ENCODE data around the gene GABRR1. TPM values are rescaled to one million over a fixed set of nuclear protein-coding genes. Genes with fewer than 3 reads are reported as not detected.

GABRR1 gene
- total RNA-seq, 4 donors from 2014 or later, result 0.14 TPM; not detected in 3

- 79 to 93% methylated on average over 4 to 9 of the region's 9 CpGs for WGBS, 2 donors (ENCODE audit: low coverage in 1 of 2)
- Histone ChIP-seq H3K4me1 (no peaks in the 10 kb centered on the region), H3K27ac (no peak overlapping the region), H3K9me3 (no peaks in the 10 kb centered on the region), H3K36me3 (no peaks in the 10 kb centered on the region), H3K4me3 (no peak overlapping the region), H3K27me3 (no peaks in the 10 kb centered on the region)
- DNase-seq, result no peak
- intact Hi-C loops (cut with DNase I; ENCODE audit: low total_unique reads), result no loop called here
- in situ Hi-C loops (cut with MboI; ENCODE audit: low pct_ligation_motif_present in 1 of 4, low pct_unique_long_range_greater_than_20kb in 1 of 4, low sequenced_read_pairs in 3 of 4), result no loop called here
- TF ChIP-seq POLR2A (IDR thresholded peaks at IDR 0.05) (no peak), POLR2AphosphoS5 (IDR thresholded peaks at IDR 0.05) (no peak), EP300 (IDR thresholded peaks at IDR 0.05; ENCODE audit: low read depth) (no peak), CTCF (IDR thresholded peaks at IDR 0.05) (no peak)
These were observed 32.8 kb downstream of the GABRR1 start for GRCh38 chr6:89184344-89184743.

- no peaks in the 10 kb centered on the region for H3K36me3 ChIP-seq
- H3K4me1 ChIP-seq, result no peaks in the 10 kb centered on the region
- intact Hi-C loops (cut with DNase I; ENCODE audit: low total_unique reads) (no loop called here), in situ Hi-C loops (cut with MboI; ENCODE audit: low pct_ligation_motif_present in 1 of 4, low pct_unique_long_range_greater_than_20kb in 1 of 4, low sequenced_read_pairs in 3 of 4) (no loop called here)
- WGBS, 2 donors (ENCODE audit: low coverage in 1 of 2), result 50 to 75% methylated on average over 2 of the region's 2 CpGs
- H3K27ac ChIP-seq, result no peak overlapping the region
- no peak for TF ChIP-seq POLR2A (IDR thresholded peaks at IDR 0.05)
- TF ChIP-seq CTCF (IDR thresholded peaks at IDR 0.05), result no peak
- H3K27me3 ChIP-seq, result no peaks in the 10 kb centered on the region
- H3K9me3 ChIP-seq, result no peaks in the 10 kb centered on the region
- DNase-seq, result no peak
- H3K4me3 ChIP-seq, result no peak overlapping the region
These were observed 33.9 kb downstream of the GABRR1 start for GRCh38 chr6:89183294-89183693.

- in situ Hi-C loops (cut with MboI; ENCODE audit: low pct_ligation_motif_present in 1 of 4, low pct_unique_long_range_greater_than_20kb in 1 of 4, low sequenced_read_pairs in 3 of 4), result no loop called here
- H3K27ac ChIP-seq, result no peak overlapping the region
- no peak for DNase-seq
- no peak for TF ChIP-seq EP300 (IDR thresholded peaks at IDR 0.05; ENCODE audit: low read depth)
- no peak for TF ChIP-seq CTCF (IDR thresholded peaks at IDR 0.05)
- TF ChIP-seq POLR2A (IDR thresholded peaks at IDR 0.05), result no peak
- TF ChIP-seq POLR2AphosphoS5 (IDR thresholded peaks at IDR 0.05), result no peak
- H3K4me1 ChIP-seq, result no peaks in the 10 kb centered on the region
- intact Hi-C loops (cut with DNase I; ENCODE audit: low total_unique reads), result no loop called here
- no peaks in the 10 kb centered on the region for H3K36me3 ChIP-seq
- WGBS, 2 donors (ENCODE audit: low coverage in 1 of 2), result 89% methylated on average over 1 of the region's 1 CpG; no CpG with 5 or more reads in 1 of the 2 donors
- H3K27me3 ChIP-seq, result no peaks in the 10 kb centered on the region
- H3K9me3 ChIP-seq, result no peaks in the 10 kb centered on the region
- no peak overlapping the region for H3K4me3 ChIP-seq
These were observed 36.2 kb downstream of the GABRR1 start for GRCh38 chr6:89180971-89181370.

GRCh38 chr6:89180112-89180511 is 37.0 kb downstream of the GABRR1 start:
- Histone ChIP-seq H3K27ac (no peak overlapping the region), H3K36me3 (no peaks in the 10 kb centered on the region), H3K27me3 (no peaks in the 10 kb centered on the region), H3K9me3 (no peaks in the 10 kb centered on the region), H3K4me1 (no peaks in the 10 kb centered on the region), H3K4me3 (no peak overlapping the region)
- intact Hi-C loops (cut with DNase I; ENCODE audit: low total_unique reads) (no loop called here), in situ Hi-C loops (cut with MboI; ENCODE audit: low pct_ligation_motif_present in 1 of 4, low pct_unique_long_range_greater_than_20kb in 1 of 4, low sequenced_read_pairs in 3 of 4) (no loop called here)
- 86 to 97% methylated on average over 4 to 13 of the region's 13 CpGs for WGBS, 2 donors (ENCODE audit: low coverage in 1 of 2)
- DNase-seq, result no peak
- TF ChIP-seq CTCF (IDR thresholded peaks at IDR 0.05) (no peak), POLR2AphosphoS5 (IDR thresholded peaks at IDR 0.05) (no peak), EP300 (IDR thresholded peaks at IDR 0.05; ENCODE audit: low read depth) (no peak), POLR2A (IDR thresholded peaks at IDR 0.05) (no peak)
